Cardiac muscle cell (in vitro differentiated cells and primary cell): ENCODE measurements around the gene RHOBTB1. TPM values are rescaled to one million over a fixed set of nuclear protein-coding genes. Genes with fewer than 3 reads are reported as not detected.
"Not testable (repeated sequence)": the region's sequence is repeated elsewhere in the genome, so short reads cannot be mapped to it uniquely, and the experiment has no call there.

ENCODE experiments used
- DNase-seq, 2 donors: peaks; one replicate each; pipeline versions ENCODE4 v3.0.0 to v3.0.0-alpha.2; 2010 to 2017; ENCODE audit warnings: low read depth in 1 of 2, low spot score in 1 of 2
- H3K27ac ChIP-seq: fragments of 200-600 bp; sonication (generic); 2 replicates; pipeline ENCODE4 v1.5.1; 2016
- H3K27me3 ChIP-seq: fragments of 200-600 bp; sonication (generic); 2 replicates; pipeline ENCODE4 v1.6.0; 2016; ENCODE audit warnings: control low read depth
- H3K36me3 ChIP-seq: fragments of 200-600 bp; sonication (generic); 2 replicates; pipeline ENCODE4 v1.5.1; 2016; ENCODE audit warnings: control low read depth
- H3K4me1 ChIP-seq: fragments of 200-600 bp; sonication (generic); 2 replicates; pipeline ENCODE4 v1.8.1; 2017; ENCODE audit warnings: low read depth, mild to moderate bottlenecking, mixed run types
- H3K4me3 ChIP-seq: fragments of 200-600 bp; sonication (generic); 2 replicates; pipeline ENCODE4 v1.5.1; 2016; ENCODE audit warnings: mild to moderate bottlenecking
- H3K9me3 ChIP-seq: fragments of 200-600 bp; sonication (generic); 2 replicates; pipeline ENCODE4 v1.5.1; 2017; ENCODE audit warnings: low read depth, mild to moderate bottlenecking, control low read depth
- CTCF ChIP-seq: IDR thresholded peaks from 2 replicates; pipeline ENCODE4 v1.5.1; 2012; ENCODE audit warnings: low read depth, mild to moderate bottlenecking, low read length
- polyA plus RNA-seq: library from polyadenylated mRNA; unstranded; fragments of >200 nt; fragmentation: Nextera tagmentation; extraction: Ambion mirVana; gene quantifications from 2 replicates; pipeline ENCODE4 v1.2.1, GENCODE V29; 2016
- total RNA-seq: library from RNA; depleted of rRNA; stranded (reverse); fragments of >200 nt; gene quantifications from 2 replicates; pipeline ENCODE4 v1.2.3, GENCODE V29; 2016

RHOBTB1 gene
- total and polyA plus RNA-seq, 2 experiments from 2014 or later, result 12.5 to 23.6 TPM

- TF ChIP-seq CTCF, result no peak
- Histone ChIP-seq H3K4me1 (no peaks in the 10 kb centered on the region), H3K27me3 (no peaks in the 10 kb centered on the region), H3K27ac (no peak overlapping the region), H3K9me3 (no peaks in the 10 kb centered on the region), H3K36me3 (no peaks in the 10 kb centered on the region), H3K4me3 (no peak overlapping the region)
- no peak for DNase-seq
These were observed 101.3 kb downstream of the RHOBTB1 start for GRCh38 chr10:60842694-60843093.

- not testable (repeated sequence) for H3K9me3 ChIP-seq, DNase-seq, H3K4me1 ChIP-seq, H3K36me3 ChIP-seq, H3K27me3 ChIP-seq, H3K27ac ChIP-seq, H3K4me3 ChIP-seq
These were observed 102.8 kb downstream of the RHOBTB1 start for GRCh38 chr10:60841227-60841626.

- no peaks in the 10 kb centered on the region for H3K27me3 ChIP-seq
- H3K4me1 ChIP-seq, result no peaks in the 10 kb centered on the region
- H3K36me3 ChIP-seq, result no peaks in the 10 kb centered on the region
- no peaks in the 10 kb centered on the region for H3K9me3 ChIP-seq
- H3K27ac ChIP-seq, result no peak overlapping the region
- TF ChIP-seq CTCF, result no peak
- no peak overlapping the region for H3K4me3 ChIP-seq
- no peak for DNase-seq
These were observed 108.9 kb downstream of the RHOBTB1 start for GRCh38 chr10:60835049-60835448.

- no peak overlapping the region for H3K27ac ChIP-seq
- H3K4me1 ChIP-seq, result no peaks in the 10 kb centered on the region
- no peaks in the 10 kb centered on the region for H3K9me3 ChIP-seq
- no peak for DNase-seq
- no peak for TF ChIP-seq CTCF
- H3K4me3 ChIP-seq, result no peak overlapping the region
- no peaks in the 10 kb centered on the region for H3K36me3 ChIP-seq
- H3K27me3 ChIP-seq, result no peaks in the 10 kb centered on the region
These were observed 109.6 kb downstream of the RHOBTB1 start for GRCh38 chr10:60834401-60834800.

- not testable (repeated sequence) for H3K4me3 ChIP-seq, DNase-seq, H3K36me3 ChIP-seq, H3K4me1 ChIP-seq, H3K27me3 ChIP-seq, H3K27ac ChIP-seq, H3K9me3 ChIP-seq
These were observed 111.8 kb downstream of the RHOBTB1 start for GRCh38 chr10:60832136-60832535.

- no peak overlapping the region for H3K27ac ChIP-seq
- no peaks in the 10 kb centered on the region for H3K36me3 ChIP-seq
- no peaks in the 10 kb centered on the region for H3K9me3 ChIP-seq
- TF ChIP-seq CTCF, result no peak
- H3K27me3 ChIP-seq, result no peaks in the 10 kb centered on the region
- DNase-seq, result peak in 1 of 2 donors; percentile 56
- H3K4me3 ChIP-seq, result no peak overlapping the region
- H3K4me1 ChIP-seq, result peaks cover 6% of the 10 kb centered on the region
These were observed 115.5 kb downstream of the RHOBTB1 start for GRCh38 chr10:60828489-60828852.
